ENCODE data around the gene PRKCZ.
A peak's percentile ranks its signal among the peaks of the same experiment; 100 is the strongest.

The PRKCZ gene

GRCh38 chr1:2233997-2234761, 184.0 kb downstream of the PRKCZ start:
- peak; percentile 87 for DNase-seq

- DNase-seq = no peak
Measured at GRCh38 chr1:2234762-2235113, 184.5 kb downstream of the PRKCZ start.
